MM.1S (cell line): ENCODE measurements around the gene LSM7.

ENCODE experiments used
- CTCF ChIP-seq: fragments of 300-600 bp; sonication (generic); IDR thresholded peaks from 2 replicates; pipeline ENCODE4 v1.5.1; 2016; ENCODE audit warnings: antibody characterized with exemption, low read length, mixed read lengths
- EZH2 ChIP-seq: fragments of 300-600 bp; sonication (generic); optimal IDR thresholded peaks from 2 replicates; pipeline ENCODE3; 2017; ENCODE audit warnings: low read depth, mild to moderate bottlenecking, antibody characterized with exemption, low read length, mixed read lengths
- EZH2phosphoT487 ChIP-seq: fragments of 300-600 bp; sonication (generic); IDR thresholded peaks from 2 replicates; pipeline ENCODE4 v1.6.1; 2018; ENCODE audit warnings: antibody characterized with exemption, low read length

- TF ChIP-seq CTCF (no peak), EZH2 (no peak), EZH2phosphoT487 (no peak)
Observed at GRCh38 chr19:2315121-2315817, 13.1 kb downstream of the LSM7 start.
